GM12875 (cell line): Measurements from ENCODE around the gene HJV.

Experiments used
- H3K4me3 ChIP-seq: one replicate; pipeline ENCODE4 v1.5.1; 2011; ENCODE audit warnings: low read depth, low read length, control low read depth
- CTCF ChIP-seq: IDR thresholded peaks from 2 replicates; pipeline ENCODE4 v1.5.1; 2011; ENCODE audit warnings: low read depth, mild to moderate bottlenecking, control low read depth, inconsistent platforms, low read length, moderate library complexity, borderline replicate concordance; ENCODE audit not compliant: insufficient read depth

Gene HJV

GRCh38 chr1:146012703-146013558 is 8.6 kb downstream of the HJV start:
- H3K4me3 ChIP-seq = no peak overlapping the region
- peak; percentile 51; the same call in 1 of the 2 replicates for TF ChIP-seq CTCF

GRCh38 chr1:146010126-146010738 is 11.3 kb downstream of the HJV start:
- TF ChIP-seq CTCF = no peak
- no peak overlapping the region for H3K4me3 ChIP-seq

DNA sequence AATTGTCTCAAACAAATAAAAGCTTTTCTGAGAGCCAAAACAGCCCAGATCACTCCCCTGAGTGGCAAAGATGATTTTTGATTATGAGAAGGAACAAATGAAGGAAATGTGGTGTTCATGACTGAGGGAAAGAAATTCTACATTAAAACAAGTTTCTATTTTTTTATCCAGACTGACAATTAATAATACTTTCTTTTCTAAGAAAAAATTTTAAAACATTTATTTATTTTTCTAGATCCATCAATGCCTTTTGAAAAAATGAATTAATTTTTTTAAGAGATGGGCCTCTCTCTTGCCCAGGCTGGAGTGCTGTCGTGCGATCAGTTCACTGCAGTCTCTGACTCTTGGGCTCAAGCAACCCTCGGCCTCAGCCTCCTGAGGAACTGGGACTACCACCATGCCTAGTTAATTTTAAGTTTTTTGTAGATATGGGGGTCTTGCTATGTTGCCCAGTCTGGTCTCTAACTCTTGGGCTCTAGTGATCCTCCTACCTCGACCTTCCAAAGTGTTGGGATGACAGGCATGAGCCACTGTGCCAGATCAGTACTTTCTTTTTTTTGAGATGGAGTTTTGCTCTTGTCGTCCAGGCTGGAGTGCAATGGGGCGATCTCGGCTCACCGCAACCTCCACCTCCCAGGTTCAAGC is 13.9 kb downstream of the HJV start:
- H3K4me3 ChIP-seq = no peak overlapping the region
- no peak for TF ChIP-seq CTCF

DNA sequence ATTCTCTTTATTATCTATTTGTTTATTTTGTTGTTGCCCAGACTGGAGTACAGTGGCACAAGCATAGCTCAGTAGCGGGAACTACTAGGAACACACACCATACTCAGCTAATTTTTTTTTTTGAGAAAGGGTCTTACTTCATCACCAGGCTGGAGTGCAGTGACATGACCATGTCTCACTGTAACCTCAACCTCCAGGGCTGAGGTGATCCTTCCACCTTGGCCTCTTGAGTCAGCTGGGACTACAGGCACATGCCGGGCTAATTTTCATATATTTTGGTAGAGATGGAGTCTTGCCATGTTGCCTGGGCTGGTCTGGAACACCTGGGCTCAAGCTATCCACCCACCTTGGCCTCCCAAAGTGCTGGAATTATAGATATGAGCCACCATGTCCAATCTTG is 19.8 kb downstream of the HJV start:
- TF ChIP-seq CTCF = no peak
- no peak overlapping the region for H3K4me3 ChIP-seq

- TF ChIP-seq CTCF = no peak
- H3K4me3 ChIP-seq = no peak overlapping the region
Measured at GRCh38 chr1:145999321-146000024, 22.1 kb downstream of the HJV start.

DNA sequence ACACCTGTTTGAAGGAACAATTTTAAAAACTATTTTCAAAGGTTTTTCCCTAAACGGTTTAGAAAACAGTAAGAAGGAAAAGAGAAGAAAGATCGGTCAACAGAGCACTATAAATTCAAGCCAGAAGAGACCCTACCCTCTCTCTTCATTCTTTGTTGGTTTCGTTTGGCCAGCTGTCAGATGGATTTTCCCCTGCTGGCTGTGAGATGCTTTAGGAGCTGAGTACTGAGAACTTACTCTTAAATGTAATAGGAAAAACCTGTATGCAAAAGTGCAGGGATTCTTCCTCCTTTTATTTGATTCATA is 23.9 kb downstream of the HJV start:
- no peak overlapping the region for H3K4me3 ChIP-seq
- no peak for TF ChIP-seq CTCF
